ENCODE data around the gene LRRC49. TPM values are rescaled to one million over a fixed set of nuclear protein-coding genes. Genes with fewer than 3 reads are reported as not detected.
"Not testable (repeated sequence)": the region's sequence is repeated elsewhere in the genome, so short reads cannot be mapped to it uniquely, and the experiment has no call there.

Gene LRRC49
- total RNA-seq, 2 donors from 2014 or later, result 1.2 to 1.6 TPM

GRCh38 chr15:71011503-71012155 is 119.0 kb downstream of the LRRC49 start:
- Mint-ChIP-seq H3K27me3 (peaks cover 3% of the 10 kb centered on the region), H3K36me3 (ENCODE audit: low read depth) (no peaks in the 10 kb centered on the region), H3K4me1 (no peaks in the 10 kb centered on the region)

GRCh38 chr15:71013446-71013845 is 120.8 kb downstream of the LRRC49 start:
- Mint-ChIP-seq H3K27ac (no peak overlapping the region), H3K9me3 (no peaks in the 10 kb centered on the region), H3K4me1 (no peaks in the 10 kb centered on the region), H3K36me3 (ENCODE audit: low read depth) (no peaks in the 10 kb centered on the region), H3K27me3 (peaks cover 3% of the 10 kb centered on the region), H3K4me3 (no peak overlapping the region)
- ATAC-seq (replicated peaks), result no peak

More at GRCh38 chr15:71011503-71012155, 119.0 kb downstream of the LRRC49 start:
- Mint-ChIP-seq H3K27ac (no peak overlapping the region), H3K9me3 (no peaks in the 10 kb centered on the region), H3K4me3 (no peak overlapping the region)
- no peak for ATAC-seq (replicated peaks)

- Mint-ChIP-seq H3K27ac (no peak overlapping the region), H3K4me1 (no peaks in the 10 kb centered on the region), H3K9me3 (peaks cover 5% of the 10 kb centered on the region), H3K4me3 (no peak overlapping the region), H3K27me3 (peaks cover 8% of the 10 kb centered on the region), H3K36me3 (ENCODE audit: low read depth) (no peaks in the 10 kb centered on the region)
- no peak for ATAC-seq (replicated peaks)
Measured at GRCh38 chr15:71015342-71015741, 122.7 kb downstream of the LRRC49 start.

GRCh38 chr15:71031232-71031631 is 138.6 kb downstream of the LRRC49 start:
- not testable (repeated sequence) for H3K4me3 Mint-ChIP-seq; H3K27ac Mint-ChIP-seq; H3K4me1 Mint-ChIP-seq; H3K27me3 Mint-ChIP-seq; H3K36me3 Mint-ChIP-seq (ENCODE audit: low read depth); ATAC-seq (replicated peaks)
- peaks cover 16% of the 10 kb centered on the region for H3K9me3 Mint-ChIP-seq

- not testable (repeated sequence) for H3K4me1 Mint-ChIP-seq, H3K9me3 Mint-ChIP-seq
Measured at GRCh38 chr15:71035478-71035877, 142.9 kb downstream of the LRRC49 start.

GRCh38 chr15:71042356-71042922 is 149.8 kb downstream of the LRRC49 start:
- Mint-ChIP-seq H3K4me3 (no peak overlapping the region), H3K27ac (no peak overlapping the region), H3K36me3 (ENCODE audit: low read depth) (no peaks in the 10 kb centered on the region), H3K9me3 (no peaks in the 10 kb centered on the region), H3K27me3 (peaks cover 5% of the 10 kb centered on the region), H3K4me1 (no peaks in the 10 kb centered on the region)
- no peak for ATAC-seq (replicated peaks)

More at GRCh38 chr15:71035478-71035877, 142.9 kb downstream of the LRRC49 start:
- H3K27ac Mint-ChIP-seq; ATAC-seq (replicated peaks); H3K27me3 Mint-ChIP-seq; H3K4me3 Mint-ChIP-seq; H3K36me3 Mint-ChIP-seq (ENCODE audit: low read depth): not testable (repeated sequence)

GRCh38 chr15:71043373-71043772 is 150.7 kb downstream of the LRRC49 start:
- no peak overlapping the region for H3K27ac Mint-ChIP-seq
- no peaks in the 10 kb centered on the region for H3K36me3 Mint-ChIP-seq (ENCODE audit: low read depth)
- H3K4me3 Mint-ChIP-seq, result no peak overlapping the region
- H3K27me3 Mint-ChIP-seq, result peaks cover 2% of the 10 kb centered on the region
- no peaks in the 10 kb centered on the region for H3K4me1 Mint-ChIP-seq
- H3K9me3 Mint-ChIP-seq, result no peaks in the 10 kb centered on the region
- no peak for ATAC-seq (replicated peaks)

GRCh38 chr15:71044006-71044405 is 151.4 kb downstream of the LRRC49 start:
- no peaks in the 10 kb centered on the region for H3K27me3 Mint-ChIP-seq
- no peaks in the 10 kb centered on the region for H3K36me3 Mint-ChIP-seq (ENCODE audit: low read depth)
- no peaks in the 10 kb centered on the region for H3K4me1 Mint-ChIP-seq
- no peak overlapping the region for H3K27ac Mint-ChIP-seq
- no peak for ATAC-seq (replicated peaks)
- no peaks in the 10 kb centered on the region for H3K9me3 Mint-ChIP-seq
- H3K4me3 Mint-ChIP-seq, result no peak overlapping the region

GRCh38 chr15:71046146-71046545 is 153.5 kb downstream of the LRRC49 start:
- H3K36me3 Mint-ChIP-seq (ENCODE audit: low read depth); H3K9me3 Mint-ChIP-seq: not testable (repeated sequence)

GRCh38 chr15:71048913-71049675 is 156.5 kb downstream of the LRRC49 start:
- no peaks in the 10 kb centered on the region for H3K27me3 Mint-ChIP-seq
- no peaks in the 10 kb centered on the region for H3K9me3 Mint-ChIP-seq
- ATAC-seq (replicated peaks), result no peak
- no peaks in the 10 kb centered on the region for H3K4me1 Mint-ChIP-seq
- H3K27ac Mint-ChIP-seq, result no peak overlapping the region
- no peaks in the 10 kb centered on the region for H3K36me3 Mint-ChIP-seq (ENCODE audit: low read depth)
- H3K4me3 Mint-ChIP-seq, result no peak overlapping the region

More at GRCh38 chr15:71046146-71046545, 153.5 kb downstream of the LRRC49 start:
- not testable (repeated sequence) for H3K27ac Mint-ChIP-seq; H3K27me3 Mint-ChIP-seq; ATAC-seq (replicated peaks); H3K4me1 Mint-ChIP-seq; H3K4me3 Mint-ChIP-seq

GRCh38 chr15:71049706-71050422 is 157.2 kb downstream of the LRRC49 start:
- Mint-ChIP-seq H3K36me3 (ENCODE audit: low read depth) (no peaks in the 10 kb centered on the region), H3K4me3 (no peak overlapping the region), H3K9me3 (no peaks in the 10 kb centered on the region), H3K4me1 (no peaks in the 10 kb centered on the region), H3K27ac (no peak overlapping the region), H3K27me3 (no peaks in the 10 kb centered on the region)
- ATAC-seq (replicated peaks), result no peak

GRCh38 chr15:71050461-71050860 is 157.8 kb downstream of the LRRC49 start:
- no peaks in the 10 kb centered on the region for H3K9me3 Mint-ChIP-seq
- no peaks in the 10 kb centered on the region for H3K27me3 Mint-ChIP-seq
- no peak for ATAC-seq (replicated peaks)
- no peaks in the 10 kb centered on the region for H3K4me1 Mint-ChIP-seq
- H3K36me3 Mint-ChIP-seq (ENCODE audit: low read depth), result no peaks in the 10 kb centered on the region
- H3K4me3 Mint-ChIP-seq, result no peak overlapping the region
- no peak overlapping the region for H3K27ac Mint-ChIP-seq

GRCh38 chr15:71051539-71051938 is 158.9 kb downstream of the LRRC49 start:
- Mint-ChIP-seq H3K4me3 (no peak overlapping the region), H3K27me3 (no peaks in the 10 kb centered on the region), H3K9me3 (no peaks in the 10 kb centered on the region), H3K4me1 (no peaks in the 10 kb centered on the region), H3K36me3 (ENCODE audit: low read depth) (no peaks in the 10 kb centered on the region), H3K27ac (no peak overlapping the region)
- no peak for ATAC-seq (replicated peaks)

GRCh38 chr15:71052356-71052755 is 159.7 kb downstream of the LRRC49 start:
- Mint-ChIP-seq H3K27me3 (no peaks in the 10 kb centered on the region), H3K27ac (no peak overlapping the region), H3K4me1 (no peaks in the 10 kb centered on the region), H3K36me3 (ENCODE audit: low read depth) (no peaks in the 10 kb centered on the region), H3K4me3 (no peak overlapping the region), H3K9me3 (no peaks in the 10 kb centered on the region)
- ATAC-seq (replicated peaks), result no peak
